GM12878 (cell line): ENCODE results near the gene KARS1. TPM values are rescaled to one million over a fixed set of nuclear protein-coding genes. Genes with fewer than 3 reads are reported as not detected.

Source experiments
- ATAC-seq: fragments of 200-7000 bp; cut with Tn5 transposase; 3 replicates; pipeline ENCODE4 v1.9.1; 2020; ENCODE audit warnings: mild to moderate bottlenecking, moderate library complexity
- BruUV-seq: library from RNA; stranded (reverse); fragments of 400-500 nt; replicated peaks from 2 replicates; lab custom pipeline; 2021; lab: Mats Ljungman, UMichigan
- CTCF ChIA-PET: fragments of 300-600 bp; sonication (Branson Sonifier 250); formaldehyde crosslinking; extraction: SDS; loops from one replicate; lab custom pipeline; 2021; ENCODE audit warnings: inconsistent platforms; lab: Yijun Ruan, JAX
- POLR2A ChIA-PET: fragments of 350-600 bp; formaldehyde crosslinking; extraction: SDS; loops from one replicate; lab custom pipeline; 2021; ENCODE audit warnings: inconsistent platforms; lab: Charles Lee
- RAD21 ChIA-PET: fragments of 300-600 bp; sonication (Branson Sonifier 250); formaldehyde crosslinking; loops from one replicate; lab custom pipeline; 2023; ENCODE audit warnings: antibody characterized with exemption; ENCODE audit not compliant: unreplicated experiment; lab: Charles Lee
- SMC1A ChIA-PET: fragments of 300-600 bp; sonication (Branson Sonifier 250); formaldehyde crosslinking; loops from one replicate; lab custom pipeline; 2023; ENCODE audit not compliant: unreplicated experiment, uncharacterized antibody; lab: Charles Lee
- DNase-seq: peaks from one replicate; pipeline ENCODE4 v3.0.0-alpha.2; 2011; ENCODE audit warnings: low read depth, low spot score
- FAIRE-seq: peaks from 3 replicates; lab custom pipeline; 2011; peaks lifted over from hg19 to GRCh38; lab: Jason Lieb, UNC
- H2AFZ ChIP-seq: 2 replicates; pipeline ENCODE4 v1.6.0; 2011; ENCODE audit warnings: low read depth, low read length, control low read depth; ENCODE audit not compliant: control insufficient read depth
- H3K27ac ChIP-seq: 2 replicates; pipeline ENCODE4 v1.5.1; 2011; ENCODE audit warnings: control low read depth; ENCODE audit not compliant: control insufficient read depth, insufficient read depth
- H3K27me3 ChIP-seq, 2 experiments: replicated peaks in 1 of 2; 2 replicates each; pipeline versions ENCODE4 v1.6.0 to v1.6.1; 2011; ENCODE audit warnings: low read length in 1 of 2; ENCODE audit not compliant: control insufficient read depth in 2 of 2, insufficient read depth in 2 of 2
- H3K36me3 ChIP-seq, 2 experiments: 2 replicates each; pipeline ENCODE4 v1.5.1; 2011; ENCODE audit warnings: low read length in 1 of 2; ENCODE audit not compliant: control insufficient read depth in 2 of 2, insufficient read depth in 2 of 2
- H3K4me1 ChIP-seq: 2 replicates; pipeline ENCODE4 v1.6.1; 2011; ENCODE audit warnings: mild to moderate bottlenecking, low read length, moderate library complexity, mixed read lengths; ENCODE audit not compliant: control insufficient read depth, insufficient read depth
- H3K4me2 ChIP-seq: 2 replicates; pipeline ENCODE4 v1.6.0; 2011; ENCODE audit warnings: control low read depth; ENCODE audit not compliant: control insufficient read depth, insufficient read depth
- H3K4me3 ChIP-seq: fragments of 200-600 bp; sonication (generic); 2 replicates; pipeline ENCODE4 v1.5.1; 2016
- H3K79me2 ChIP-seq: 2 replicates; pipeline ENCODE4 v1.6.0; 2011; ENCODE audit warnings: low read length; ENCODE audit not compliant: control insufficient read depth, insufficient read depth
- H3K9ac ChIP-seq: 2 replicates; pipeline ENCODE4 v1.8.0; 2011; ENCODE audit warnings: low read length, control low read depth, mixed read lengths; ENCODE audit not compliant: control insufficient read depth, insufficient read depth
- H3K9me3 ChIP-seq: replicated peaks from 3 replicates; pipeline ENCODE4 v1.5.1; 2011; ENCODE audit warnings: mild to moderate bottlenecking, low read length; ENCODE audit not compliant: control insufficient read depth, insufficient read depth
- H4K20me1 ChIP-seq: 2 replicates; pipeline ENCODE4 v1.6.0; 2011; ENCODE audit not compliant: control insufficient read depth, insufficient read depth
- CEBPB ChIP-seq, 2 experiments: fragments of 150-350 bp in 1 of 2; IDR thresholded peaks; 2 replicates each; pipeline ENCODE4 v1.6.1; 2012 to 2014; ENCODE audit warnings: low read depth in 2 of 2, low read length in 2 of 2, borderline replicate concordance in 1 of 2, inconsistent platforms in 1 of 2
- EP300 ChIP-seq, 2 experiments: fragments of 150-350 bp in 1 of 2; IDR thresholded peaks; 2 replicates each; pipeline ENCODE4 v1.6.1; 2011 to 2012; ENCODE audit warnings: low read depth in 2 of 2, low read length in 2 of 2, borderline replicate concordance in 1 of 2, improper control_type of control experiment in 1 of 2, inconsistent platforms in 1 of 2; ENCODE audit not compliant: control insufficient read depth in 1 of 2
- GABPA ChIP-seq: IDR thresholded peaks from 2 replicates; pipeline ENCODE4 v1.6.1; 2014; ENCODE audit warnings: antibody characterized with exemption, low read depth, mild to moderate bottlenecking, inconsistent platforms
- HCFC1 ChIP-seq: fragments of 150-350 bp; IDR thresholded peaks from 2 replicates; pipeline ENCODE4 v1.6.1; 2014; ENCODE audit warnings: low read length
- IKZF2 ChIP-seq, 2 experiments: fragments of 450-650 bp; IDR thresholded peaks; 2 replicates each; pipeline ENCODE4 v1.6.1; 2017; ENCODE audit warnings: mild to moderate bottlenecking in 2 of 2, moderate library complexity in 2 of 2
- NRF1 ChIP-seq: conservative IDR thresholded peaks from 2 replicates; pipeline ENCODE4 v1.6.1; 2011; ENCODE audit warnings: mild to moderate bottlenecking, low read depth, low read length, improper control_type of control experiment
- POU2F2 ChIP-seq: IDR thresholded peaks from 3 replicates; pipeline ENCODE4 v1.6.1; 2011; ENCODE audit warnings: low read depth, mild to moderate bottlenecking, low read length, borderline replicate concordance
- RBBP5 ChIP-seq: fragments of 200-600 bp; sonication (generic); conservative IDR thresholded peaks from 2 replicates; pipeline ENCODE4 v1.6.1; 2016
- RUNX3 ChIP-seq: IDR thresholded peaks from 2 replicates; pipeline ENCODE4 v1.6.1; 2012; ENCODE audit warnings: low read length, inconsistent platforms
- SIX5 ChIP-seq: IDR thresholded peaks from 2 replicates; pipeline ENCODE4 v1.6.1; 2011; ENCODE audit warnings: mild to moderate bottlenecking, low read depth, low read length, moderate library complexity; ENCODE audit not compliant: severe bottlenecking
- WGBS: methylation state at CpG from one replicate; pipeline ENCODE4 v1.1.6; 2016; ENCODE audit warnings: low lambda C conversion rate; ENCODE audit not compliant: insufficient replicate concordance, insufficient coverage; ENCODE audit errors: missing lambda C conversion rate; 5-methylcytosine and 5-hydroxymethylcytosine counted together
- in situ Hi-C: fragments of 300-500 bp; cut with MboI; formaldehyde crosslinking; loops from 9 replicates; pipeline ENCODE4 v1.14.3; 2018; ENCODE audit warnings: mixed read lengths
- intact Hi-C: fragments of 100-400 bp; cut with micrococcal nuclease; formaldehyde crosslinking; loops from one replicate; pipeline ENCODE4 v1.14.2; 2022; ENCODE audit not compliant: unreplicated experiment
- polyA plus RNA-seq, 11 experiments: library from polyadenylated mRNA; depleted of rRNA in 4 of 11; unstranded in 6 of 11; stranded (reverse) in 5 of 11; fragments of >200 nt; fragmentation: Nextera tagmentation in 4 of 11; fragmentation: Illumina TruSeq in 1 of 11; extraction: Ambion mirVana in 4 of 11; extraction: Trizol in 1 of 11; gene quantifications; 1 replicate in 1 of 11; 2 replicates in 10 of 11; pipeline versions ENCODE4 v1.2.1 to v1.2.3, GENCODE V29; 2011 to 2016; ENCODE audit warnings: inconsistent platforms in 2 of 11, missing spikeins in 2 of 11, low read depth in 1 of 11
- total RNA-seq, 4 experiments: library from RNA; depleted of rRNA in 3 of 4; stranded (reverse); fragments of >200 nt in 3 of 4; fragmentation: Illumina TruSeq in 1 of 4; extraction: Trizol in 1 of 4; gene quantifications; 2 replicates each; pipeline versions ENCODE4 v1.2.1 to v1.2.3, GENCODE V29; 2013 to 2021
- TF ChIP-seq, protein P1 (sequence below), 3 experiments: IDR thresholded peaks in 2 of 3; conservative IDR thresholded peaks in 1 of 3; 2 replicates each; pipeline ENCODE4 v1.5.1; 2011; ENCODE audit warnings: low read depth in 3 of 3, low read length in 3 of 3, mild to moderate bottlenecking in 3 of 3, control low read depth in 2 of 3, moderate library complexity in 2 of 3, inconsistent platforms in 1 of 3, mixed read lengths in 1 of 3; ENCODE audit not compliant: control insufficient read depth in 2 of 3, insufficient read depth in 1 of 3; ENCODE audit errors: extremely low read depth in 1 of 3

The KARS1 gene
- total and polyA plus RNA-seq, 10 of the 15 experiments (the other 5 are each of a cell fraction or from before 2014, with no cell fraction given), result 187 to 312 (median 211) TPM

DNA sequence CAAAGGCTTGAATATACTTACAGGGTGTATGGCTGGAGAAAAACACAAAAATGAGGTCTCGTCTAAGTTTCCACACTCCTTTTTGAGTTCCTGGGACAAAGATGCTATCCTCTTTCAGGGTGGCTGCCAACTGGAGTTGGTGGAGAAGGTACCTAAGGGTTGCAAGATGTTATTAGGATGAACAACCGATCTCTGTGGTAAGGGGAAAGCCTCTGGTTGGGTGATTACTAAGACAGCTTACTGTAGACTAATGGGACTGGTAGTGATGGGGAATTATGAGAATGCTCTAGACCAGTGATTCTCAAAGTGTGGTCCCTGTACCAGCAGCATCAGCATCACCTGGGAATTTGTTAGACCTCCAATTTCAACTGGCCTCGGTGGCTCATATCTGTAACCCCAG, 30.3 kb downstream of the KARS1 start:
- CTCF ChIA-PET, result interaction anchor here (9.5 kb wide), 1 partner anchor 97 kb away, joined by 153 read pairs; no protein-coding TSS in a partner anchor

DNA sequence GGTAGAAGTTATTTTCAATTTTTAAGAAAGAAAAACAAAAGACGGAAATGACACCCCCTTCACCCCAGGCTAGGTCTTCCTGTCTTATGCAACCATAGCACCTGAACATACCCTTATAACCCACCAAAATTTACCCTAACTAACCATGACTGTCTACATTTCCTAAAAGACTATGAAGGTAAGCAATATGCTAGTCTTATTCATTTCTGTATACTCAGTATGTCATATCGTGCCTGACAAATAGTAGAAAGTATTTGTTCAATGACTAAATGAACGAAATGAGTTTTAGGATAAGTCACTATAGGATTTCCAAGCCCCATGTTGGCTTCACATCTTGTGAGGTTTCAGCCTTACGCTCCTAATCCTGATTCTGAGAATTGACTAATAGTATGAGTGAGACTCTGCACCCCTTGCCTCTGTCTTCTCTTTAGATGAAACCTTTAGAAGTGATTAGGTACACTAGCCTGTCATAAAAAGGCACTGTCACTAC, 30.9 kb downstream of the KARS1 start:
- ChIA-PET RAD21 (no interaction called here), CTCF (interaction anchor here (1.0 to 9.5 kb wide), 3 partner anchors 42 to 152 kb away, joined by 4 to 153 read pairs (median 7); partner anchors contain the start of gene TMEM170A), SMC1A (interaction anchor here (1.7 kb wide), 1 partner anchor 10 kb away, joined by 6 read pairs; no protein-coding TSS in a partner anchor), POLR2A (no interaction called here)
- in situ Hi-C loops (no loop called here), intact Hi-C loops (no loop called here)
- DNase-seq, result no peak
- no TSS peak for BruUV-seq
- H4K20me1 ChIP-seq, result no peaks in the 10 kb centered on the region
- H3K4me2 ChIP-seq, result no peak overlapping the region
- H3K79me2 ChIP-seq, result peaks cover 8% of the 10 kb centered on the region
- no peaks in the 10 kb centered on the region for H3K9me3 ChIP-seq
- peaks cover 30% of the 10 kb centered on the region for H3K4me1 ChIP-seq
- H3K9ac ChIP-seq, result no peak overlapping the region
- WGBS, result 13% methylated on average over 4 of the region's 4 CpGs
- H3K27ac ChIP-seq, result peak overlapping the region; percentile 68
- H3K36me3 ChIP-seq, result peaks cover 6 to 28% of the 10 kb centered on the region in 2 experiments
- H3K4me3 ChIP-seq, result no peak overlapping the region
- no peak for FAIRE-seq
- peak; percentile 25; the same call in 2 of the 3 replicates for ATAC-seq
- no peak overlapping the region; the same call in 1 of the 2 replicates for H2AFZ ChIP-seq
- H3K27me3 ChIP-seq, result no peaks in the 10 kb centered on the region
- TF ChIP-seq POU2F2 (no peak), SIX5 (no peak), NRF1 (no peak), EP300 (IDR thresholded peaks at IDR 0.05; ENCODE audit: borderline replicate concordance in 1 of 2, control insufficient read depth in 1 of 2, low read depth in 2 of 2, low read length in 2 of 2) (no peak), HCFC1 (no peak), CEBPB (IDR thresholded peaks at IDR 0.05; ENCODE audit: borderline replicate concordance in 1 of 2, low read depth in 2 of 2, low read length in 2 of 2) (no peak), GABPA (0 out of 2 replicates have a peak, but pooled peaks have one; percentile 54), IKZF2 (IDR thresholded peaks at IDR 0.05) (no peak)
- TF ChIP-seq, protein P1, sequence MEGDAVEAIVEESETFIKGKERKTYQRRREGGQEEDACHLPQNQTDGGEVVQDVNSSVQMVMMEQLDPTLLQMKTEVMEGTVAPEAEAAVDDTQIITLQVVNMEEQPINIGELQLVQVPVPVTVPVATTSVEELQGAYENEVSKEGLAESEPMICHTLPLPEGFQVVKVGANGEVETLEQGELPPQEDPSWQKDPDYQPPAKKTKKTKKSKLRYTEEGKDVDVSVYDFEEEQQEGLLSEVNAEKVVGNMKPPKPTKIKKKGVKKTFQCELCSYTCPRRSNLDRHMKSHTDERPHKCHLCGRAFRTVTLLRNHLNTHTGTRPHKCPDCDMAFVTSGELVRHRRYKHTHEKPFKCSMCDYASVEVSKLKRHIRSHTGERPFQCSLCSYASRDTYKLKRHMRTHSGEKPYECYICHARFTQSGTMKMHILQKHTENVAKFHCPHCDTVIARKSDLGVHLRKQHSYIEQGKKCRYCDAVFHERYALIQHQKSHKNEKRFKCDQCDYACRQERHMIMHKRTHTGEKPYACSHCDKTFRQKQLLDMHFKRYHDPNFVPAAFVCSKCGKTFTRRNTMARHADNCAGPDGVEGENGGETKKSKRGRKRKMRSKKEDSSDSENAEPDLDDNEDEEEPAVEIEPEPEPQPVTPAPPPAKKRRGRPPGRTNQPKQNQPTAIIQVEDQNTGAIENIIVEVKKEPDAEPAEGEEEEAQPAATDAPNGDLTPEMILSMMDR (IDR thresholded peaks at IDR 0.05 in 2 of 3, conservative IDR thresholded peaks at IDR 0.05 in 1 of 3; ENCODE audit: control insufficient read depth in 2 of 3, extremely low read depth in 1 of 3, insufficient read depth in 1 of 3, low read depth in 3 of 3, low read length in 3 of 3), result no peak

More for the DNA sequence above, 30.3 kb downstream of the KARS1 start:
- intact Hi-C loops (no loop called here), in situ Hi-C loops (no loop called here)
- RAD21 ChIA-PET, result no interaction called here
- no peak for TF ChIP-seq RBBP5
- TF ChIP-seq RUNX3, result peak; percentile 20; the same call in 1 of the 2 replicates
- Histone ChIP-seq H3K9ac (no peak overlapping the region), H3K4me1 (peaks cover 33% of the 10 kb centered on the region), H3K4me2 (no peak overlapping the region; the same call in 1 of the 2 replicates), H4K20me1 (no peaks in the 10 kb centered on the region), H3K79me2 (peaks cover 11% of the 10 kb centered on the region), H3K9me3 (no peaks in the 10 kb centered on the region), H2AFZ (no peak overlapping the region; the same call in 1 of the 2 replicates), H3K27ac (peak overlapping the region; percentile 68), H3K4me3 (no peak overlapping the region), H3K27me3 (no peaks in the 10 kb centered on the region), H3K36me3 (peaks cover 6 to 24% of the 10 kb centered on the region in 2 experiments)
- WGBS, result 30% methylated on average over 3 of the region's 3 CpGs
- POLR2A ChIA-PET, result interaction anchor here (2.6 to 6.3 kb wide), 2 partner anchors 30 to 48 kb away, joined by 9 to 116 read pairs; partner anchors contain the start of genes GABARAPL2, KARS1 and TERF2IP
- no TSS peak for BruUV-seq
- FAIRE-seq (no peak), ATAC-seq (no peak), DNase-seq (no peak)
- SMC1A ChIA-PET, result interaction anchor here (1.0 kb wide), 1 partner anchor 8 kb away, joined by 3 read pairs; no protein-coding TSS in a partner anchor
